ENCODE measurements around the gene HSD3B2.

DNA sequence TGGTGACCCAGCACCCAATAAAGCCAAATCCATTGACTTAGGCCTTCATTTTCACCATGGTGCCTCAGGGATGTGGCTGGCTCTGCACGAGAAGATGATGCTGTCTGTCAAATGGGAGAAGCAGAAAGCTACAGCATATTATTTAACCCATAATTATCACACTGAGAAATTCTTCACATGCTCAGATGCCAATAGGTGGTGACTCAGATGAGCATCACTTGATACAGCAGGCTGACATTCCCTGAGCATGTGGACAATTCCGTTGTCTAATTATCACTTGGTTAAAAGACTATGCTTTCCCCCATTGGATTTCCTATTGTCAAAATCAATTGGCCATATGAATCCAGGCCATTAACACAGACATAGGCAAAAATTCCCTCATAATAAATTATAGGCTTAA, 48.0 kb downstream of the HSD3B2 start:
- TF ChIP-seq CTCF (conservative IDR thresholded peaks at IDR 0.05), result no peak
- TF ChIP-seq ZFX (IDR thresholded peaks at IDR 0.05), result no peak

Data from C4-2B (cell line).